DND-41 (cell line): ENCODE data around the gene PTPMT1.

Experiments
- ATAC-seq: fragments of 200-7000 bp; cut with Tn5 transposase; 3 replicates; pipeline ENCODE4 v1.9.1; 2021; ENCODE audit warnings: low read depth; ENCODE audit not compliant: insufficient read depth
- DNase-seq: peaks from one replicate; pipeline ENCODE4 v3.0.0-alpha.2; 2020
- H2AFZ ChIP-seq: 2 replicates; pipeline ENCODE4 v1.6.0; 2012; ENCODE audit warnings: low read depth, low read length
- H3K27ac ChIP-seq: 2 replicates; pipeline ENCODE4 v1.5.1; 2012; ENCODE audit warnings: low read length, inconsistent platforms
- H3K27me3 ChIP-seq: fragments of 200-600 bp; sonication (generic); 2 replicates; pipeline ENCODE4 v1.6.0; 2012; ENCODE audit warnings: low read length, mild to moderate bottlenecking, inconsistent platforms; ENCODE audit not compliant: insufficient read depth, poor library complexity
- H3K36me3 ChIP-seq: 2 replicates; pipeline ENCODE4 v1.5.1; 2012; ENCODE audit warnings: low read length, inconsistent platforms; ENCODE audit not compliant: insufficient read depth
- H3K4me1 ChIP-seq: 2 replicates; pipeline ENCODE4 v1.5.1; 2012; ENCODE audit warnings: mild to moderate bottlenecking, low read length; ENCODE audit not compliant: insufficient read depth
- H3K4me2 ChIP-seq: 2 replicates; pipeline ENCODE4 v1.6.0; 2012; ENCODE audit warnings: mild to moderate bottlenecking, moderate library complexity, low read length, inconsistent platforms; ENCODE audit not compliant: insufficient read depth
- H3K4me3 ChIP-seq, 2 experiments: fragments of 200-600 bp in 1 of 2; shearing (Covaris generic) in 1 of 2; 2 replicates each; pipeline ENCODE4 v1.5.1; 2012 to 2016; ENCODE audit warnings: inconsistent platforms in 2 of 2, low read length in 2 of 2, mild to moderate bottlenecking in 2 of 2, low read depth in 1 of 2, moderate library complexity in 1 of 2
- H3K79me2 ChIP-seq: 2 replicates; pipeline ENCODE4 v1.6.0; 2012; ENCODE audit warnings: low read length, inconsistent platforms; ENCODE audit not compliant: insufficient read depth
- H3K9ac ChIP-seq: 2 replicates; pipeline ENCODE4 v1.6.0; 2012; ENCODE audit warnings: low read depth, mild to moderate bottlenecking, inconsistent platforms, low read length, moderate library complexity
- H3K9me3 ChIP-seq: 2 replicates; pipeline ENCODE4 v1.5.1; 2012; ENCODE audit warnings: low read length, moderate library complexity, mild to moderate bottlenecking, inconsistent platforms; ENCODE audit not compliant: insufficient read depth, severe bottlenecking
- H4K20me1 ChIP-seq: 2 replicates; pipeline ENCODE4 v1.6.0; 2012; ENCODE audit warnings: low read length; ENCODE audit not compliant: insufficient read depth
- CTCF ChIP-seq: IDR thresholded peaks from 2 replicates; pipeline ENCODE4 v1.5.1; 2012; ENCODE audit warnings: borderline replicate concordance, low read length, moderate library complexity, mild to moderate bottlenecking; ENCODE audit not compliant: poor library complexity, severe bottlenecking; ENCODE audit errors: extremely low read depth
- EZH2 ChIP-seq: IDR thresholded peaks from 3 replicates; pipeline ENCODE4 v1.6.1; 2012; ENCODE audit warnings: borderline replicate concordance, low read depth, mild to moderate bottlenecking, moderate library complexity, low read length, inconsistent platforms; ENCODE audit not compliant: severe bottlenecking

The PTPMT1 gene

GRCh38 chr11:47617417-47617809 lies 52.0 kb downstream of the PTPMT1 start:
- Histone ChIP-seq H3K27me3 (no peaks in the 10 kb centered on the region), H3K79me2 (no peaks in the 10 kb centered on the region), H3K9me3 (no peaks in the 10 kb centered on the region), H3K4me1 (no peaks in the 10 kb centered on the region), H3K36me3 (peaks cover 54% of the 10 kb centered on the region), H3K27ac (no peak overlapping the region), H2AFZ (no peak overlapping the region), H3K4me2 (no peak overlapping the region), H4K20me1 (no peaks in the 10 kb centered on the region), H3K4me3 (no peak overlapping the region), H3K9ac (no peak overlapping the region)
- no peak for DNase-seq
- no peak for ATAC-seq
- no peak for TF ChIP-seq CTCF

- Histone ChIP-seq H3K36me3 (peaks cover 87% of the 10 kb centered on the region), H3K9ac (no peak overlapping the region), H3K79me2 (no peaks in the 10 kb centered on the region), H3K4me2 (no peak overlapping the region), H3K27me3 (no peaks in the 10 kb centered on the region), H3K9me3 (no peaks in the 10 kb centered on the region), H4K20me1 (no peaks in the 10 kb centered on the region; the same call in 1 of the 2 replicates), H3K4me1 (no peaks in the 10 kb centered on the region), H3K4me3 (no peak overlapping the region), H3K27ac (no peak overlapping the region), H2AFZ (no peak overlapping the region)
- TF ChIP-seq CTCF (no peak), EZH2 (no peak)
- no peak for ATAC-seq
- DNase-seq = no peak
These were observed 55.5 kb downstream of the PTPMT1 start for GRCh38 chr11:47620836-47621378.
